ENCODE data around the gene GLB1L2.

GLB1L2 gene

GRCh38 chr11:134328433-134328832 is 3.4 kb upstream of the GLB1L2 start:
- no peak overlapping the region for H3K4me3 ChIP-seq (ENCODE audit: insufficient read length, low read depth)
- H3K9ac ChIP-seq (ENCODE audit: insufficient read length, low read depth): no peak overlapping the region
- H3K27me3 ChIP-seq (ENCODE audit: insufficient read depth, insufficient read length): peaks cover 46% of the 10 kb centered on the region
- no peaks in the 10 kb centered on the region for H3K9me3 ChIP-seq (ENCODE audit: insufficient read depth, low read length)
- no peak for DNase-seq (ENCODE audit: low read depth, low spot score)
- no peaks in the 10 kb centered on the region for H3K36me3 ChIP-seq (ENCODE audit: insufficient read depth, insufficient read length, low read length)
- TF ChIP-seq SUZ12 (IDR thresholded peaks at IDR 0.05; ENCODE audit: extremely low read depth, insufficient read depth, insufficient read length): no peak
- TF ChIP-seq YY1 (IDR thresholded peaks at IDR 0.05; ENCODE audit: insufficient read depth, insufficient read length): no peak
- no peak for TF ChIP-seq ZNF274 (IDR thresholded peaks at IDR 0.05; ENCODE audit: low read depth, low read length)
- H3K4me1 ChIP-seq (ENCODE audit: insufficient read depth, insufficient read length): peaks cover 3% of the 10 kb centered on the region

DNA sequence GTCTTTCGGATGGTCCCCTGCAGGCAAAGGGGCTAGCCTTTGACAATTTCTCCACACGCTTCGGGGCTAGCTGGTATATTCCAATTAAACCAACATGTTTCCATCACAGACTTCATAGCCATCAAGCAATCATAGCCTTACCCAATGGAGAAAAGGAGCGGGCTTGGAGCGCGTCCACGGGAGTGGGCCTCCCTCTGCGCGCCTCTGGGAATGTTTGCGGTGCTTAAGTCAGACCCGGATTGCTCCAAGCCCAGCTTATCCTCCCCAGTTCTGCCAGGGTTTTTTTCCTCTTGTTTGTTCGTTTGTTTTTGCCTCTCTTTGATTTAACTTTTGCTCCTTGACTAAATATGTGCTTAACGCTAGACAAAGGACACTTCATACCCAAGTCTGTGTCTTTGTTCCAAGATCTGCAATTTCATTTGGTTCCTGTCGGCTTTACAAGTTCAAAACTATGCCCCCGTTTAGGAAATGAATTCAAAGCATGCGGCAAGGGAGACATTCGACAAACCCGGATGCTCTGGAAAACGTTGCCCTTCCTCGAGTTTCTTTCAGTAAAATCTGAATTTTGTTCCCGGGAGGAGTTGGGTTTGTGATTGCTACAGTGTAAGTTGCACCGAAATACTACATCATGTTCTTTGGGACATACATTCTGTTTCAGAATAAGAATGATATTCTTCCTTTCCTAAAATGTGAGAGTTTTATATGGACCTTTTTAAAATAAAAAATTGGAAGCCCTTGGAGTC is 1.0 kb upstream of the GLB1L2 start:
- Histone ChIP-seq H3K36me3 (ENCODE audit: insufficient read depth, insufficient read length, low read length) (no peaks in the 10 kb centered on the region), H3K4me1 (ENCODE audit: insufficient read depth, insufficient read length) (peaks cover 3% of the 10 kb centered on the region), H3K9ac (ENCODE audit: insufficient read length, low read depth) (no peak overlapping the region), H3K27me3 (ENCODE audit: insufficient read depth, insufficient read length) (peaks cover 66% of the 10 kb centered on the region), H3K4me3 (ENCODE audit: insufficient read length, low read depth) (no peak overlapping the region), H3K9me3 (ENCODE audit: insufficient read depth, low read length) (no peaks in the 10 kb centered on the region)
- no peak for DNase-seq (ENCODE audit: low read depth, low spot score)
- TF ChIP-seq SUZ12 (IDR thresholded peaks at IDR 0.05; ENCODE audit: extremely low read depth, insufficient read depth, insufficient read length) (no peak), YY1 (IDR thresholded peaks at IDR 0.05; ENCODE audit: insufficient read depth, insufficient read length) (no peak), ZNF274 (IDR thresholded peaks at IDR 0.05; ENCODE audit: low read depth, low read length) (no peak)

- Histone ChIP-seq H3K9me3 (ENCODE audit: insufficient read depth, low read length) (no peaks in the 10 kb centered on the region), H3K4me1 (ENCODE audit: insufficient read depth, insufficient read length) (peaks cover 3% of the 10 kb centered on the region), H3K4me3 (ENCODE audit: insufficient read length, low read depth) (peak overlapping the region; percentile 55), H3K9ac (ENCODE audit: insufficient read length, low read depth) (peak overlapping the region; percentile 56), H3K27me3 (ENCODE audit: insufficient read depth, insufficient read length) (peaks cover 66% of the 10 kb centered on the region), H3K36me3 (ENCODE audit: insufficient read depth, insufficient read length, low read length) (no peaks in the 10 kb centered on the region)
- DNase-seq (ENCODE audit: low read depth, low spot score): no peak
- TF ChIP-seq YY1 (IDR thresholded peaks at IDR 0.05; ENCODE audit: insufficient read depth, insufficient read length): no peak
- TF ChIP-seq ZNF274 (IDR thresholded peaks at IDR 0.05; ENCODE audit: low read depth, low read length): no peak
- no peak for TF ChIP-seq SUZ12 (IDR thresholded peaks at IDR 0.05; ENCODE audit: extremely low read depth, insufficient read depth, insufficient read length)
Observed at GRCh38 chr11:134332189-134332631, 422 bp downstream of the GLB1L2 start.

- H3K4me3 ChIP-seq (ENCODE audit: insufficient read length, low read depth): no peak overlapping the region
- H3K9ac ChIP-seq (ENCODE audit: insufficient read length, low read depth): no peak overlapping the region
- peaks cover 3% of the 10 kb centered on the region for H3K4me1 ChIP-seq (ENCODE audit: insufficient read depth, insufficient read length)
- TF ChIP-seq SUZ12 (IDR thresholded peaks at IDR 0.05; ENCODE audit: extremely low read depth, insufficient read depth, insufficient read length) (no peak), ZNF274 (IDR thresholded peaks at IDR 0.05; ENCODE audit: low read depth, low read length) (no peak), YY1 (IDR thresholded peaks at IDR 0.05; ENCODE audit: insufficient read depth, insufficient read length) (no peak)
- H3K36me3 ChIP-seq (ENCODE audit: insufficient read depth, insufficient read length, low read length): no peaks in the 10 kb centered on the region
- H3K9me3 ChIP-seq (ENCODE audit: insufficient read depth, low read length): no peaks in the 10 kb centered on the region
- peaks cover 66% of the 10 kb centered on the region for H3K27me3 ChIP-seq (ENCODE audit: insufficient read depth, insufficient read length)
- DNase-seq (ENCODE audit: low read depth, low spot score): no peak
Observed at GRCh38 chr11:134332782-134333181, 994 bp downstream of the GLB1L2 start.

DNA sequence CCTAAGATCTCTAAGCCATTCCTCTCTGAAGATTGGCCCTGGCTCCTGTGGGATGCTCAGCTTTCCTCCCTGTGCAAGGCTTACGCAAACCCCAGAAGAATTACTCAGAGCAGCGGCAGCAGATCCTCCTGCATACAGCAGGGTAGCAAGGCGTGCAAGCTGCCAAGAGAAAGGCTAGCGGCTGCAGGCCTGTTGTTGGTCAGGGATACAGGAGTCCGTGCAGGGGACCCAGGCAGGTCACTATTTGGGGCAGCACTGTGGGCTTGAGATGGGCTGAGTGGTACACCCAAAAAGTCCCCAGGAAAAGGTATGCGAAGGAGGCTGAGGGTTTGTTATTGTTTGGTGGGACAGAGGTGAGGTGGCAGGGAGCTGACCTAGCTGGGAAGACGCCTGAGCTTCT is 1.5 kb downstream of the GLB1L2 start:
- TF ChIP-seq ZNF274 (IDR thresholded peaks at IDR 0.05; ENCODE audit: low read depth, low read length): no peak
- no peak for TF ChIP-seq SUZ12 (IDR thresholded peaks at IDR 0.05; ENCODE audit: extremely low read depth, insufficient read depth, insufficient read length)
- no peak for TF ChIP-seq YY1 (IDR thresholded peaks at IDR 0.05; ENCODE audit: insufficient read depth, insufficient read length)

DNA sequence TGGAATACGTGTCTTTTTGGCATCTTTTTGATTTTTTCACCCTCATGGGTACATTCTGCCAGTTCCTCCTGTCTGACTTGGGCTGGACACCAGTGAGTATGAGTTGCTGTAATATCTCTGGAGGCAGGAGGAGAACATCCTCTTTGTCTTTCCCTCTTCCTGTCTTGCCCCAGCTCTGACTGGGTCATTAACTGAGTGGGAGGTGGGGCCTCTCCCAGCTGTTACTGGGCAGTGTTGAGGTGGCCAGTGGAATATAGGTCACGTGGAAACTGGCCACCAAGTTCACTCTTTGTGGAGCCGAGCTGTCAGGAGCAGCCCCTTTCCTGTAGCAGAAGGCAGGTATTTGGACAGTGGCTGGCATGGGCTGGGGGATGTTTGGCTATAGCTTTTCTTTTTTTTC is 2.2 kb downstream of the GLB1L2 start:
- TF ChIP-seq SUZ12 (IDR thresholded peaks at IDR 0.05; ENCODE audit: extremely low read depth, insufficient read depth, insufficient read length) (no peak), YY1 (IDR thresholded peaks at IDR 0.05; ENCODE audit: insufficient read depth, insufficient read length) (no peak), ZNF274 (IDR thresholded peaks at IDR 0.05; ENCODE audit: low read depth, low read length) (no peak)
- Histone ChIP-seq H3K4me3 (ENCODE audit: insufficient read length, low read depth) (no peak overlapping the region), H3K4me1 (ENCODE audit: insufficient read depth, insufficient read length) (peaks cover 3% of the 10 kb centered on the region), H3K27me3 (ENCODE audit: insufficient read depth, insufficient read length) (peaks cover 59% of the 10 kb centered on the region), H3K36me3 (ENCODE audit: insufficient read depth, insufficient read length, low read length) (no peaks in the 10 kb centered on the region), H3K9me3 (ENCODE audit: insufficient read depth, low read length) (no peaks in the 10 kb centered on the region), H3K9ac (ENCODE audit: insufficient read length, low read depth) (no peak overlapping the region)
- DNase-seq (ENCODE audit: low read depth, low spot score): no peak

More for the DNA sequence above, 1.5 kb downstream of the GLB1L2 start:
- Histone ChIP-seq H3K27me3 (ENCODE audit: insufficient read depth, insufficient read length) (peaks cover 65% of the 10 kb centered on the region), H3K4me3 (ENCODE audit: insufficient read length, low read depth) (no peak overlapping the region), H3K9ac (ENCODE audit: insufficient read length, low read depth) (no peak overlapping the region), H3K9me3 (ENCODE audit: insufficient read depth, low read length) (no peaks in the 10 kb centered on the region), H3K4me1 (ENCODE audit: insufficient read depth, insufficient read length) (peaks cover 3% of the 10 kb centered on the region), H3K36me3 (ENCODE audit: insufficient read depth, insufficient read length, low read length) (no peaks in the 10 kb centered on the region)
- no peak for DNase-seq (ENCODE audit: low read depth, low spot score)

- H3K27me3 ChIP-seq (ENCODE audit: insufficient read depth, insufficient read length): peaks cover 51% of the 10 kb centered on the region
- H3K4me3 ChIP-seq (ENCODE audit: insufficient read length, low read depth): no peak overlapping the region
- no peak for DNase-seq (ENCODE audit: low read depth, low spot score)
- no peaks in the 10 kb centered on the region for H3K36me3 ChIP-seq (ENCODE audit: insufficient read depth, insufficient read length, low read length)
- TF ChIP-seq YY1 (IDR thresholded peaks at IDR 0.05; ENCODE audit: insufficient read depth, insufficient read length): no peak
- no peak for TF ChIP-seq SUZ12 (IDR thresholded peaks at IDR 0.05; ENCODE audit: extremely low read depth, insufficient read depth, insufficient read length)
- peaks cover 3% of the 10 kb centered on the region for H3K4me1 ChIP-seq (ENCODE audit: insufficient read depth, insufficient read length)
- H3K9me3 ChIP-seq (ENCODE audit: insufficient read depth, low read length): no peaks in the 10 kb centered on the region
- H3K9ac ChIP-seq (ENCODE audit: insufficient read length, low read depth): no peak overlapping the region
Observed at GRCh38 chr11:134334796-134335571, 3.2 kb downstream of the GLB1L2 start.
